MCF 10A (cell line): ENCODE results near the gene UBAP1. TPM values are rescaled to one million over a fixed set of nuclear protein-coding genes. Genes with fewer than 3 reads are reported as not detected.

Source experiments
- BruUV-seq: library from RNA; stranded (reverse); fragments of 400-500 nt; replicated peaks from 2 replicates; lab custom pipeline; 2021; lab: Mats Ljungman, UMichigan
- CTCF ChIA-PET: fragments of 300-600 bp; sonication (Branson Sonifier 250); formaldehyde crosslinking; extraction: SDS; loops from one replicate; lab custom pipeline; 2021; ENCODE audit warnings: antibody characterized with exemption, inconsistent platforms; lab: Yijun Ruan, JAX
- POLR2A ChIA-PET: fragments of 300-600, 350-650 bp; sonication (Branson Sonifier 250); formaldehyde crosslinking; extraction: SDS; loops from one replicate; lab custom pipeline; 2020; ENCODE audit warnings: antibody characterized with exemption, inconsistent platforms; lab: Yijun Ruan, JAX
- DNase-seq: peaks from one replicate; pipeline ENCODE4 v3.0.0-alpha.2; 2018; ENCODE audit not compliant: unreplicated experiment
- H3K27ac Mint-ChIP-seq: one replicate; pipeline ENCODE4 v1.8.0; 2022; ENCODE audit warnings: mild to moderate bottlenecking, low read depth, mixed read lengths; ENCODE audit not compliant: unreplicated experiment
- H3K27me3 Mint-ChIP-seq: one replicate; pipeline ENCODE4 v1.8.0; 2022; ENCODE audit warnings: mixed read lengths; ENCODE audit not compliant: insufficient read depth, unreplicated experiment
- H3K36me3 Mint-ChIP-seq: one replicate; pipeline ENCODE4 v1.8.0; 2022; ENCODE audit warnings: mild to moderate bottlenecking, moderate library complexity, mixed read lengths; ENCODE audit not compliant: insufficient read depth, unreplicated experiment
- H3K4me1 Mint-ChIP-seq: one replicate; pipeline ENCODE4 v1.8.0; 2022; ENCODE audit warnings: mixed read lengths; ENCODE audit not compliant: insufficient read depth, unreplicated experiment
- H3K4me3 Mint-ChIP-seq: one replicate; pipeline ENCODE4 v1.8.0; 2022; ENCODE audit warnings: mild to moderate bottlenecking, moderate library complexity, mixed read lengths; ENCODE audit not compliant: unreplicated experiment
- H3K9me3 Mint-ChIP-seq: one replicate; pipeline ENCODE4 v1.8.0; 2022; ENCODE audit warnings: mixed read lengths; ENCODE audit not compliant: unreplicated experiment
- intact Hi-C: fragments of 100-400 bp; cut with micrococcal nuclease; formaldehyde crosslinking; loops from 2 replicates; pipeline ENCODE4 v1.14.1; 2022
- total RNA-seq: library from RNA; stranded (reverse); gene quantifications from 2 replicates; pipeline ENCODE4 v1.2.3, GENCODE V29; 2022
- TF ChIP-seq, protein P1 (sequence below): fragments of 200-600 bp; IDR thresholded peaks from one replicate; pipeline ENCODE4 v1.8.0; 2022; ENCODE audit warnings: antibody characterized with exemption, mild to moderate bottlenecking; ENCODE audit not compliant: unreplicated experiment

The UBAP1 gene
- total RNA-seq, 1 experiment from 2014 or later: 64.4 TPM

GRCh38 chr9:34169125-34169524, 9.7 kb upstream of the UBAP1 start:
- intact Hi-C loops: no loop called here
- BruUV-seq: no TSS peak
- TF ChIP-seq, protein P1, sequence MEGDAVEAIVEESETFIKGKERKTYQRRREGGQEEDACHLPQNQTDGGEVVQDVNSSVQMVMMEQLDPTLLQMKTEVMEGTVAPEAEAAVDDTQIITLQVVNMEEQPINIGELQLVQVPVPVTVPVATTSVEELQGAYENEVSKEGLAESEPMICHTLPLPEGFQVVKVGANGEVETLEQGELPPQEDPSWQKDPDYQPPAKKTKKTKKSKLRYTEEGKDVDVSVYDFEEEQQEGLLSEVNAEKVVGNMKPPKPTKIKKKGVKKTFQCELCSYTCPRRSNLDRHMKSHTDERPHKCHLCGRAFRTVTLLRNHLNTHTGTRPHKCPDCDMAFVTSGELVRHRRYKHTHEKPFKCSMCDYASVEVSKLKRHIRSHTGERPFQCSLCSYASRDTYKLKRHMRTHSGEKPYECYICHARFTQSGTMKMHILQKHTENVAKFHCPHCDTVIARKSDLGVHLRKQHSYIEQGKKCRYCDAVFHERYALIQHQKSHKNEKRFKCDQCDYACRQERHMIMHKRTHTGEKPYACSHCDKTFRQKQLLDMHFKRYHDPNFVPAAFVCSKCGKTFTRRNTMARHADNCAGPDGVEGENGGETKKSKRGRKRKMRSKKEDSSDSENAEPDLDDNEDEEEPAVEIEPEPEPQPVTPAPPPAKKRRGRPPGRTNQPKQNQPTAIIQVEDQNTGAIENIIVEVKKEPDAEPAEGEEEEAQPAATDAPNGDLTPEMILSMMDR: no peak
- Mint-ChIP-seq H3K27ac (no peak overlapping the region), H3K4me3 (no peak overlapping the region), H3K27me3 (no peaks in the 10 kb centered on the region), H3K36me3 (peaks cover 6% of the 10 kb centered on the region), H3K9me3 (no peaks in the 10 kb centered on the region), H3K4me1 (no peaks in the 10 kb centered on the region)
- no peak for DNase-seq
- CTCF ChIA-PET: interaction anchor here (0.6 kb wide), 2 partner anchors 99 to 209 kb away, joined by 3 read pairs; no protein-coding TSS in a partner anchor
- POLR2A ChIA-PET: interaction anchor here (1.2 to 1.3 kb wide), 2 partner anchors 11 to 43 kb away, joined by 3 to 6 read pairs; no protein-coding TSS in a partner anchor

DNA sequence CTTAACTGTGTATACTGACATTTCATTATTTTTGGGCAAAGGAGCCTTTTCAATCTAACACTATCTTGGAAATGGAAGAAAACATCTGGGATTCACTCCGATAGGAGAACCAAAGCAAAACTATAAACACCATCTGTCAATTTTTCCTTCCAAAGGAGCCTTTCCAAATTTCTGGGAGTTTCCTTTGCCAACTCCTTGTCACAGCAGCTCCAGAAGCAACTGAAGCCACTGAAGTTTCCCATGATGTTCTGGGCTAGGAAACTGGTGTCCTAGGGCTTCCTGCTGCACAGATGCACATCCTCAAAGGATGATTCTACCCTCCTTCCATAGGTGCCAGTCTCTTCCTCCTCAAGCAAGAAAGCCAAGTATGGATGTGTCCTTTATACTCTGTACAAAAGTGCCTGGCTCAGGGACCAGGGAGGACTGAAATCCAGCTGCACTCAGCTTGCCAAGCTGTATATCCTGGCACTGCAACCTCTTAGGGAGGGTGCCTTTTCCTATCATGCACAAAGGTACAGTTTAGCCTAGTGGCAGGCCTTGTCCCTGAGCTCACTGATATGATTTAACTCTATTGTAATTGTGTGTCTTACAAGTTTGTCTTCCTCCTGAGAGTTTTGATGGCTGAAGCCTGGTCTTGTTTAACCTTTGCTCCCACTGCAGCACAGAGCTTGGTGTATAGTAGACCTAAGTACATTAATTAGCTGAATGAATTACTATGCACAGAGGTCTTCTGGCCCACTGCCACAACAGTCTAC, 8.4 kb upstream of the UBAP1 start:
- BruUV-seq: no TSS peak
- no peak for DNase-seq
- Mint-ChIP-seq H3K4me3 (no peak overlapping the region), H3K36me3 (peaks cover 6% of the 10 kb centered on the region), H3K4me1 (no peaks in the 10 kb centered on the region), H3K27me3 (no peaks in the 10 kb centered on the region), H3K9me3 (no peaks in the 10 kb centered on the region), H3K27ac (no peak overlapping the region)
- ChIA-PET POLR2A (interaction anchor here (0.7 to 1.2 kb wide), 3 partner anchors 8 to 84 kb away, joined by 3 to 6 read pairs (median 4); partner anchors contain the start of gene UBAP1), CTCF (interaction anchor here (0.6 to 2.5 kb wide), 3 partner anchors 33 to 83 kb away, joined by 3 to 10 read pairs (median 3); no protein-coding TSS in a partner anchor)
- TF ChIP-seq, protein P1: no peak
- intact Hi-C loops: no loop called here

DNA sequence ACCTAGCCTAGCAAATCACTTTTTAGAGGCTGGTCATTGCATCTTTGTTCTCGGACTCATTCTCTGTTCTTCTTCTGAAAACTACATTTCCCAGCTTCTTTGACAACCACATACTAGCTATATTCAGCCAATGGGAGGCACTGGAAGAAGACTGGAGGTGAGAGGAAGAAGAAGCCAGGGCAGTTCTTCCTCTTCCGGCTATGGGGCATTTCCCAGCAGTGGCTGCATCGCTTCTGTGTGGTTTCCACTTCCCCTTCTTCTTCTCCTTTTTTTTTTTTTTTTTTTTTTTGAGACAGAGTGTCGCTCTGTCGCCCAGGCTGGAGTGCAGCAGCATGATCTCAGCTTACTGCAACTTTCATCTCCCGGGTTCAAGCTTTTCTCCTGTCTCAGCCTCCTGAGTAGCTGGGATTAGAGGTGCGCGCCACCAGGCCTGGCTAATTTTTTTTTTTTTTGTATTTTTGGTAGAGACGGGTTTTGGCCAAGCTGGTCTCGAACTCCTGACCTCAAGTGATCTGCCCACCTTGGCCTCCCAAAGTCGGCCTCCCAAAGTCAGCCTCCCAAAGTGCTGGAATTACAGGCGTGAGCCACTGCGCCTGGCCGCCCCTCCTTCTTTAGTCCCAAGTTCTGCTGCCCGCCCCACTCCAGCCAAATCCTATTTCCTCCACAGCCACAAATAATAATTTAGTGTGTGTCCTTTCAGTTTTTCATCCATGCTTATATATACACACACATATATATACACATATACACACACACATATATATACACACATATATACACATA, 6.9 kb upstream of the UBAP1 start:
- POLR2A ChIA-PET: interaction anchor here (0.7 kb wide), 1 partner anchor 919 kb away, joined by 3 read pairs; no protein-coding TSS in a partner anchor
- Mint-ChIP-seq H3K27ac (no peak overlapping the region), H3K27me3 (no peaks in the 10 kb centered on the region), H3K36me3 (peaks cover 6% of the 10 kb centered on the region), H3K9me3 (no peaks in the 10 kb centered on the region), H3K4me1 (peaks cover 4% of the 10 kb centered on the region), H3K4me3 (no peak overlapping the region)
- TF ChIP-seq, protein P1: no peak
- intact Hi-C loops: no loop called here
- BruUV-seq: no TSS peak
- CTCF ChIA-PET: interaction anchor here (0.5 to 2.5 kb wide), 2 partner anchors 81 to 899 kb away, joined by 3 to 10 read pairs; no protein-coding TSS in a partner anchor
- DNase-seq: no peak
